Measurements from ENCODE around the gene VCAN.

- TF ChIP-seq CTCF (IDR thresholded peaks at IDR 0.05; ENCODE audit: insufficient read depth, low read depth, low read length) (no peak), EZH2 (IDR thresholded peaks at IDR 0.05; ENCODE audit: insufficient read depth, low read length) (no peak)
Observed at GRCh38 chr5:83494087-83494620, 22.6 kb downstream of the VCAN start.

Measured in astrocyte (in vitro differentiated cells and primary cell).